Gastrocnemius medialis (tissue), 4 donors: Measurements from ENCODE around the gene UMODL1. TPM values are rescaled to one million over a fixed set of nuclear protein-coding genes. Genes with fewer than 3 reads are reported as not detected.

Experiments
- ATAC-seq, 2 donors: fragments of 150-250 bp; one replicate each; pipeline ENCODE4 v1.9.1; 2016
- DNase-seq, 2 donors: peaks; one replicate each; pipeline ENCODE4 v3.0.0-alpha.2; 2019
- H3K27ac ChIP-seq, 4 donors: fragments of 200-600 bp; sonication (generic); 1 replicate in 1 of 4; 2 replicates in 3 of 4; pipeline ENCODE4 v1.5.1; 2016 to 2018; ENCODE audit warnings: mild to moderate bottlenecking in 2 of 4, moderate library complexity in 1 of 4
- H3K27me3 ChIP-seq, 3 donors: fragments of 200-600 bp; sonication (generic) in 2 of 3; 1 replicate in 1 of 3; 2 replicates in 2 of 3; pipeline versions ENCODE4 v1.5.1 to v1.6.0; 2016 to 2019; ENCODE audit warnings: mild to moderate bottlenecking in 1 of 3, moderate library complexity in 1 of 3
- H3K36me3 ChIP-seq, 2 donors: fragments of 200-600 bp; sonication (generic) in 1 of 2; one replicate each; pipeline ENCODE4 v1.5.1; 2017 to 2018
- H3K4me1 ChIP-seq, 2 donors: fragments of 200-600 bp; sonication (generic) in 1 of 2; one replicate each; pipeline ENCODE4 v1.5.1; 2016 to 2017; ENCODE audit warnings: mild to moderate bottlenecking in 2 of 2
- H3K4me3 ChIP-seq, 4 donors: fragments of 200-600 bp; sonication (generic) in 3 of 4; 1 replicate in 1 of 4; 2 replicates in 3 of 4; pipeline ENCODE4 v1.5.1; 2016 to 2019; ENCODE audit warnings: mild to moderate bottlenecking in 2 of 4
- H3K9me3 ChIP-seq, 3 donors: fragments of 200-600 bp; sonication (generic) in 2 of 3; 1 replicate in 1 of 3; 2 replicates in 2 of 3; pipeline ENCODE4 v1.5.1; 2016 to 2019
- POLR2A ChIP-seq, 2 donors: fragments of 450-650 bp; IDR thresholded peaks; one replicate each; pipeline ENCODE4 v1.6.1; 2017; ENCODE audit warnings: antibody characterized with exemption in 2 of 2, mild to moderate bottlenecking in 2 of 2, moderate library complexity in 2 of 2
- in situ Hi-C, 4 donors: fragments of 200-750 bp; cut with MboI; loops; one replicate each; pipeline versions ENCODE4 v1.15.0 to v1.8.0; 2017; ENCODE audit warnings: low sequenced_read_pairs in 4 of 4
- intact Hi-C: fragments of 100-400 bp; cut with DNase I; formaldehyde crosslinking; loops from one replicate; pipeline ENCODE4 v1.15.1; 2023; ENCODE audit warnings: low total_unique reads
- total RNA-seq, 4 donors: library from RNA; depleted of rRNA; stranded (reverse); fragments of >200 nt; gene quantifications; one replicate each; pipeline versions ENCODE4 v1.1.0 to v1.2.3, GENCODE V29; 2016
- TF ChIP-seq, protein P1 (sequence below), 5 experiments: fragments of 450-650 bp in 3 of 5; fragments of 200-600 bp in 2 of 5; sonication (generic) in 2 of 5; IDR thresholded peaks in 4 of 5; conservative IDR thresholded peaks in 1 of 5; 1 replicate in 4 of 5; 2 replicates in 1 of 5; pipeline ENCODE4 v1.5.1; 2016 to 2019; ENCODE audit warnings: antibody characterized with exemption in 5 of 5, mild to moderate bottlenecking in 3 of 5, moderate library complexity in 3 of 5

UMODL1 gene
- total RNA-seq, 4 donors from 2014 or later = 0.13 TPM; not detected in 3

- TF ChIP-seq, protein P1, sequence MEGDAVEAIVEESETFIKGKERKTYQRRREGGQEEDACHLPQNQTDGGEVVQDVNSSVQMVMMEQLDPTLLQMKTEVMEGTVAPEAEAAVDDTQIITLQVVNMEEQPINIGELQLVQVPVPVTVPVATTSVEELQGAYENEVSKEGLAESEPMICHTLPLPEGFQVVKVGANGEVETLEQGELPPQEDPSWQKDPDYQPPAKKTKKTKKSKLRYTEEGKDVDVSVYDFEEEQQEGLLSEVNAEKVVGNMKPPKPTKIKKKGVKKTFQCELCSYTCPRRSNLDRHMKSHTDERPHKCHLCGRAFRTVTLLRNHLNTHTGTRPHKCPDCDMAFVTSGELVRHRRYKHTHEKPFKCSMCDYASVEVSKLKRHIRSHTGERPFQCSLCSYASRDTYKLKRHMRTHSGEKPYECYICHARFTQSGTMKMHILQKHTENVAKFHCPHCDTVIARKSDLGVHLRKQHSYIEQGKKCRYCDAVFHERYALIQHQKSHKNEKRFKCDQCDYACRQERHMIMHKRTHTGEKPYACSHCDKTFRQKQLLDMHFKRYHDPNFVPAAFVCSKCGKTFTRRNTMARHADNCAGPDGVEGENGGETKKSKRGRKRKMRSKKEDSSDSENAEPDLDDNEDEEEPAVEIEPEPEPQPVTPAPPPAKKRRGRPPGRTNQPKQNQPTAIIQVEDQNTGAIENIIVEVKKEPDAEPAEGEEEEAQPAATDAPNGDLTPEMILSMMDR (IDR thresholded peaks at IDR 0.05 in 4 of 5, conservative IDR thresholded peaks at IDR 0.05 in 1 of 5) = no peak
- no peak for TF ChIP-seq POLR2A (IDR thresholded peaks at IDR 0.05)
- intact Hi-C loops (no loop called here), in situ Hi-C loops (no loop called here)
- Histone ChIP-seq H3K27ac (peak overlapping the region in 1 of 4 donors; percentile 57), H3K27me3 (no peaks in the 10 kb centered on the region), H3K9me3 (no peaks in the 10 kb centered on the region), H3K36me3 (no peaks in the 10 kb centered on the region), H3K4me1 (peaks cover 4 to 9% of the 10 kb centered on the region in 2 donors), H3K4me3 (no peak overlapping the region)
- DNase-seq (no peak), ATAC-seq (peak in 1 of 2 donors; percentile 27)
These were observed 10.0 kb downstream of the UMODL1 start for GRCh38 chr21:42081138-42081537.

DNA sequence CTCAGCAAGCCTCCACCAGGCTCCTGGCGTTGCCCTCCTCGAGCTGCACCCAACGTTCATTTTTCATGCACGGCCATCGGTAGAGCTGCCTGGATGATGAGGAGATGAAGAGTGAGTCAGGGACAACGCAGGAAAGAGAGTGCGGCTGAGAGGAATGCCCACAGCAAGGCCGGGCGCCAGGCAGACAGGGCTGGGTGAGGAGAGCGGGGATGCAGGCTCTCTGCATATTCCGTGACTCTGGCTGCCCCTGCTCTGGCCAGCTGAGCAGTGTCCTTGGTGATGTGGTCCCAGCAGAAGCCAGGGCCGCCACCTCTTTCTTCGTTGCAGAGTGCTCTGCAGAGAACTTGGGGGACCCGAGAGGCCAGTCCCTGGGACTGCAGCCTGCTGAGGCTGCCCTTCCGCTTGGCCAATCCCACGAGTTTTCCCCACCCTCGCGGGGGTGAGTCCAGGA is 10.8 kb downstream of the UMODL1 start:
- Histone ChIP-seq H3K9me3 (no peaks in the 10 kb centered on the region), H3K36me3 (no peaks in the 10 kb centered on the region), H3K4me3 (no peak overlapping the region), H3K27ac (no peak overlapping the region), H3K27me3 (no peaks in the 10 kb centered on the region), H3K4me1 (peaks cover 4 to 9% of the 10 kb centered on the region in 2 donors)
- DNase-seq = no peak
- TF ChIP-seq, protein P1 (IDR thresholded peaks at IDR 0.05 in 4 of 5, conservative IDR thresholded peaks at IDR 0.05 in 1 of 5) = no peak
- no peak for TF ChIP-seq POLR2A (IDR thresholded peaks at IDR 0.05)
- ATAC-seq = no peak
- in situ Hi-C loops = no loop called here
- intact Hi-C loops = no loop called here

DNA sequence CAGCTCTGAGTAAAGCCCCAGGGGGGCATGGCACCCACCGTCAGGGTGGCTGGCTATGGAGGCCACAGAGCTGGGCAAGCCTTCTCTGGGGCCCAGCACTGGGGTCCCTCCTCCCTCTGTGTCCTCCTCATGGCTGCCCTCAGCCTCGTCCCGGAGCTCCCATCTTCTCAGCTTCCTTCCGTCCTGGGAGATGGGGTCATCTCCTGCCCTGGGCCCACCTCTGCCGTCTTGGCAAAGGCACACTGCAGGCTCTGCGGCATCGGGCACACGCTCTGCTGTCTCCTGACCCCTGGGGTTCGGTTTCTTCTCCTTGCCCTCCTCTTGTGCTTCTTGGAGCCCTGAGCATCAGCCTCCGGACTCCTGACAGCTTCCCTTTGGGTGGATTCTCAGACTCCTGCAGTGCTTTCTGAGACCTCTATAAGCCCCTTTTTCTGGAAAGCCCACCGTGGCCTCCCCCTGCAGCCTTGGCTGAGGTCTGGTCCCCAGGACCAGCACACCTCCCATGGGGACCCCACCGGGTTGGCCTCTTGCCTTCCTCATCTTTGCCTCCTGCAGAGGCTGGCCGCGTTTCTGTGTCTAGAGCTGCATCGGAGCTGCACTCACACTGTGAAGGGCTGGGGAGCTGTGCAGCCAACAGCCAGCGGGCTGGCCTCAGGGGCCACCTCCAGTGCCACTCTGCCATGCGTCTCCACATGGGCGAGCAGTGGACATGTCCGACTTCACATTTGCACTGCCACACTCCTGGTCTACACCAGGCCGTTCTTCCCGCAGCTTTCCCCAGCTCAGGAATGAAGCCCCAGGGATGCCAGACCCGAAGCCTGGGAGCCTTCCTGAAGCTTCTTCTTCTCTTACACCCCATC is 11.6 kb downstream of the UMODL1 start:
- Histone ChIP-seq H3K9me3 (no peaks in the 10 kb centered on the region), H3K27me3 (no peaks in the 10 kb centered on the region), H3K36me3 (no peaks in the 10 kb centered on the region), H3K27ac (no peak overlapping the region), H3K4me3 (no peak overlapping the region), H3K4me1 (peaks cover 4 to 9% of the 10 kb centered on the region in 2 donors)
- ATAC-seq (no peak), DNase-seq (no peak)
- no peak for TF ChIP-seq POLR2A (IDR thresholded peaks at IDR 0.05)
- TF ChIP-seq, protein P1 (IDR thresholded peaks at IDR 0.05 in 4 of 5, conservative IDR thresholded peaks at IDR 0.05 in 1 of 5) = no peak
- intact Hi-C loops (no loop called here), in situ Hi-C loops (no loop called here)

GRCh38 chr21:42083361-42083690 is 12.2 kb downstream of the UMODL1 start:
- TF ChIP-seq, protein P1 (IDR thresholded peaks at IDR 0.05 in 4 of 5, conservative IDR thresholded peaks at IDR 0.05 in 1 of 5) = no peak
- no peak for TF ChIP-seq POLR2A (IDR thresholded peaks at IDR 0.05)
- H3K36me3 ChIP-seq = no peaks in the 10 kb centered on the region
- no peaks in the 10 kb centered on the region for H3K9me3 ChIP-seq
- ATAC-seq (no peak), DNase-seq (no peak)
- intact Hi-C loops (no loop called here), in situ Hi-C loops (no loop called here)
- no peaks in the 10 kb centered on the region for H3K27me3 ChIP-seq
- H3K4me3 ChIP-seq = no peak overlapping the region
- H3K27ac ChIP-seq = no peak overlapping the region
- H3K4me1 ChIP-seq = peaks cover 4 to 9% of the 10 kb centered on the region in 2 donors
